Measurements from ENCODE around the gene HOXB3.

HOXB3 gene

GRCh38 chr17:48617471-48618255 is 27.6 kb upstream of the HOXB3 start:
- TF ChIP-seq, protein P1, sequence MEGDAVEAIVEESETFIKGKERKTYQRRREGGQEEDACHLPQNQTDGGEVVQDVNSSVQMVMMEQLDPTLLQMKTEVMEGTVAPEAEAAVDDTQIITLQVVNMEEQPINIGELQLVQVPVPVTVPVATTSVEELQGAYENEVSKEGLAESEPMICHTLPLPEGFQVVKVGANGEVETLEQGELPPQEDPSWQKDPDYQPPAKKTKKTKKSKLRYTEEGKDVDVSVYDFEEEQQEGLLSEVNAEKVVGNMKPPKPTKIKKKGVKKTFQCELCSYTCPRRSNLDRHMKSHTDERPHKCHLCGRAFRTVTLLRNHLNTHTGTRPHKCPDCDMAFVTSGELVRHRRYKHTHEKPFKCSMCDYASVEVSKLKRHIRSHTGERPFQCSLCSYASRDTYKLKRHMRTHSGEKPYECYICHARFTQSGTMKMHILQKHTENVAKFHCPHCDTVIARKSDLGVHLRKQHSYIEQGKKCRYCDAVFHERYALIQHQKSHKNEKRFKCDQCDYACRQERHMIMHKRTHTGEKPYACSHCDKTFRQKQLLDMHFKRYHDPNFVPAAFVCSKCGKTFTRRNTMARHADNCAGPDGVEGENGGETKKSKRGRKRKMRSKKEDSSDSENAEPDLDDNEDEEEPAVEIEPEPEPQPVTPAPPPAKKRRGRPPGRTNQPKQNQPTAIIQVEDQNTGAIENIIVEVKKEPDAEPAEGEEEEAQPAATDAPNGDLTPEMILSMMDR (conservative IDR thresholded peaks at IDR 0.05; ENCODE audit: low read depth, low read length): no peak
- DNase-seq (ENCODE audit: low read depth): no peak
- no peak overlapping the region for H3K4me3 ChIP-seq (ENCODE audit: low read length)

- no peak for DNase-seq (ENCODE audit: low read depth)
Observed at GRCh38 chr17:48616717-48617470, 26.9 kb upstream of the HOXB3 start.

GRCh38 chr17:48615963-48616716 is 26.1 kb upstream of the HOXB3 start:
- TF ChIP-seq, protein P1 (conservative IDR thresholded peaks at IDR 0.05; ENCODE audit: low read depth, low read length): no peak
- DNase-seq (ENCODE audit: low read depth): no peak
- H3K4me3 ChIP-seq (ENCODE audit: low read length): no peak overlapping the region

More at GRCh38 chr17:48616717-48617470, 26.9 kb upstream of the HOXB3 start:
- TF ChIP-seq, protein P1 (conservative IDR thresholded peaks at IDR 0.05; ENCODE audit: low read depth, low read length): no peak
- H3K4me3 ChIP-seq (ENCODE audit: low read length): no peak overlapping the region

DNA sequence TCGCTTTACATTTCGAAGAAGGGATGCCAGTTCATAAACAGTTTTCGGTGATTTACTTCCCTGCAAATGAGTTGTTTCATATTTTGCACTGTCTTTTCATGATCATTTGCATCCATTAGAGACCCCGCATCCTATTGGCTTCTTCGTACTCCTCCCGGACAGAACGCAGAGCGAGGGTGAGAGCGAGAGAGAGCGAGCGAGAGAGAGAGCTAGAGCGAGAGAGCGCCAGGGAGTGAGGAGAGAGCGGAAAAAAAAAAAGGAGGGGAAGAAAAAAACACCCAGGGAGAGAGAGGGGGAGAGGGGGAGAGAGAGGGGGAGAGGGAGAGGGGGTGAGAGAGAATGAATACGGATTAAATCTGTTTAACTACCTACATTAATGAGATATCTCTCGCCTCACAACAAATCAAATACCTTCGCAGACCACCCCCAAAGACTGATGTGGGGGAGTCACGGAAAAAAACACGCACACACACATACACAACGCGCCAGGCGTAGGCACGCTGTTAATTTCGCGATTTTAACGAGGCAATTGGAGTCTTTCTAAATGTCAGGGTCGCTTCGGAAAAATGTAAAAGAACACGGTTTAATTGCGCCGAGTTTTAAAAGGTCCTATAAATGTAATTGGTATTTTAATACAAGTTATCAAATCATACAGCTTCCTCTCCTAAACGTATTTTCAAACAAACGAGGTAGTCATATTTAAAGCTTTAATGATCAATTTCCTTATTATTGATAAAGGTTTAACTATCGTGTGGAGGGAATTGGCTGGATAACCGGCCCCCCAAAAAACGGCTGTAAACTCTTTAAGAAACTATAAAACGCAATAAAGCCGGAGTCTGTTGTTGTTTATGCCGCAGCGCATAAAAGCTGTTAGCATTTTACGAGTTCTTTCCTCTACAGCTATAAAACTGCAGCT is 25.3 kb upstream of the HOXB3 start, which contains the start of gene HOXB8:
Gene HOXB8 (minus strand): TSS at position 246 of the 916 bp plus-strand sequence. CDS start 588 bp downstream, outside the sequence.
- no peak within 1 kb of the TSS for H3K4me3 ChIP-seq (ENCODE audit: low read length)
- no peak for DNase-seq (ENCODE audit: low read depth)
- TF ChIP-seq, protein P1 (conservative IDR thresholded peaks at IDR 0.05; ENCODE audit: low read depth, low read length): no peak

DNA sequence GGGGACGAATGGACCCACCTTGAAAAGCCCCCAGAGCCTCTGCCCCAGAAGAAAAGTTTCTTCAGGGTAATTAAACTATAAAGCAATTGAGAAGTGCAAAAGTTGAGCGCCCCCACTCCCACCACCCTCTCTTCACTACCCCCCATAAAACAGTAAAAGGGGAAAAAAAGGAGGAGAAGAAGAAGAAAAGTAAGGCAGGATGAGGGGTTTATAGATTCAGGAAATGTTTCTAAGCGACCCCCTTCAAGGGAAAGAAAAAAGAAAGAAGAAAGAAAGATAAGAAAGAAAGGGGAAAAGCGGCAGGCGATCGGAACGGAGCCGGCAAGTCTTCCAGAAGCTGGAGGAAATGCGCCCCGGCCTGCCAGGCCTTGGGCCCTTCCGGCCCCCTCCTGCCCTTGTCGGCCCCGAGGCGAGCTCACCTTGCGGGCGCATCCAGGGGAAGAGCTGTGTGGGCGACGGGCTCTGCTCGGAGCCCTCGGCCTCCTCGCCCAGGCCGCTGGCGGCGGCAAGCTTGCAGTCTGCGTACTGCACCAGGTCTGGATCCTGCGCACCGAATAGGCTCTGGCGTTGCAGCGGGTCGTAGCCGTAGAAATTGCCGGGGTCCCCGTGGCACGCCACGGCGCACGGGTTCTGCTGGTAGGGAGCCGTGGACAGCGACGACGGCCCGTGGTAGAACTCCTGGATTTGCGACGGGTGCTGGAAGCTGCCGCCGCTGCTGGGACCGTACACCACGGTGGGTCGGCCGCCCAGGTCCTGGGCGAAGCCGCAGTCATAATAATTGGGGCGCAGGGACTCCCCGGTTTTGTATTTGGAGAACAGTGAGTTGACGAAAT is 24.0 kb upstream of the HOXB3 start:
- no peak for DNase-seq (ENCODE audit: low read depth)
- TF ChIP-seq, protein P1 (conservative IDR thresholded peaks at IDR 0.05; ENCODE audit: low read depth, low read length): no peak

More for the DNA sequence above, 24.0 kb upstream of the HOXB3 start:
- no peak overlapping the region for H3K4me3 ChIP-seq (ENCODE audit: low read length)
